ENCODE data around the gene PTPRE. TPM values are rescaled to one million over a fixed set of nuclear protein-coding genes. Genes with fewer than 3 reads are reported as not detected.

PTPRE gene
- total and polyA plus RNA-seq, 4 donors: 1.5 to 12.5 (median 3.7) TPM

GRCh38 chr10:128024426-128024825 is 117.5 kb downstream of the PTPRE start (continued):
- no peak for TF ChIP-seq RAD21 (IDR thresholded peaks at IDR 0.05)
- TF ChIP-seq HNF4G (IDR thresholded peaks at IDR 0.05): no peak

- Histone ChIP-seq H3K36me3 (ENCODE audit: control insufficient read depth in 4 of 4, insufficient read depth in 3 of 4, low read depth in 1 of 4, low read length in 3 of 4) (no peaks in the 10 kb centered on the region), H3K27ac (ENCODE audit: low read depth in 1 of 2, low read length in 2 of 2) (no peak overlapping the region), H3K9me3 (ENCODE audit: control insufficient read depth in 4 of 4, low read length in 3 of 4) (no peaks in the 10 kb centered on the region), H3K27me3 (ENCODE audit: control insufficient read depth in 4 of 4, insufficient read depth in 4 of 4, low read length in 3 of 4) (no peaks in the 10 kb centered on the region), H3K4me3 (ENCODE audit: low read depth in 1 of 3, low read length in 3 of 3) (no peak overlapping the region), H3K9ac (ENCODE audit: low read depth in 1 of 2, low read length in 2 of 2) (no peak overlapping the region), H3K4me1 (ENCODE audit: control insufficient read depth in 4 of 4, insufficient read depth in 4 of 4, low read length in 3 of 4) (no peaks in the 10 kb centered on the region)
- TF ChIP-seq SP1 (IDR thresholded peaks at IDR 0.05) (no peak), RXRA (IDR thresholded peaks at IDR 0.05) (no peak), FOXA1 (IDR thresholded peaks at IDR 0.05) (no peak), CTCF (IDR thresholded peaks at IDR 0.05; ENCODE audit: low read depth, low read length, missing input control) (no peak)
- TF ChIP-seq, protein P1, sequence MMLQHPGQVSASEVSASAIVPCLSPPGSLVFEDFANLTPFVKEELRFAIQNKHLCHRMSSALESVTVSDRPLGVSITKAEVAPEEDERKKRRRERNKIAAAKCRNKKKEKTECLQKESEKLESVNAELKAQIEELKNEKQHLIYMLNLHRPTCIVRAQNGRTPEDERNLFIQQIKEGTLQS (IDR thresholded peaks at IDR 0.05): no peak
- DNase-seq (ENCODE audit: low spot score): no peak
- WGBS: 86% methylated on average over 8 of the region's 8 CpGs
These were observed 118.5 kb downstream of the PTPRE start for GRCh38 chr10:128025437-128025836.

- no peak overlapping the region for H3K27ac ChIP-seq (ENCODE audit: low read depth in 1 of 2, low read length in 2 of 2)
- no peak for DNase-seq (ENCODE audit: low spot score)
- H3K9ac ChIP-seq (ENCODE audit: low read depth in 1 of 2, low read length in 2 of 2): no peak overlapping the region
- TF ChIP-seq CTCF (IDR thresholded peaks at IDR 0.05; ENCODE audit: low read depth, low read length, missing input control) (no peak), NR2F2 (IDR thresholded peaks at IDR 0.05) (no peak), HNF4A (conservative IDR thresholded peaks at IDR 0.05) (no peak), FOXA2 (IDR thresholded peaks at IDR 0.05) (no peak), SP1 (IDR thresholded peaks at IDR 0.05) (no peak), JUND (IDR thresholded peaks at IDR 0.05) (no peak), RXRA (IDR thresholded peaks at IDR 0.05) (no peak), FOXA1 (IDR thresholded peaks at IDR 0.05) (no peak), HNF4G (IDR thresholded peaks at IDR 0.05) (no peak), ZBTB33 (IDR thresholded peaks at IDR 0.05) (no peak), GABPA (IDR thresholded peaks at IDR 0.05 in 1 of 2, conservative IDR thresholded peaks at IDR 0.05 in 1 of 2) (no peak), YY1 (IDR thresholded peaks at IDR 0.05) (no peak), RAD21 (IDR thresholded peaks at IDR 0.05) (no peak), TAF1 (conservative IDR thresholded peaks at IDR 0.05) (no peak)
- TF ChIP-seq, protein P2, sequence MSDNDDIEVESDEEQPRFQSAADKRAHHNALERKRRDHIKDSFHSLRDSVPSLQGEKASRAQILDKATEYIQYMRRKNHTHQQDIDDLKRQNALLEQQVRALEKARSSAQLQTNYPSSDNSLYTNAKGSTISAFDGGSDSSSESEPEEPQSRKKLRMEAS (IDR thresholded peaks at IDR 0.05): no peak
- TF ChIP-seq, protein P1 (IDR thresholded peaks at IDR 0.05): no peak
- no peak overlapping the region for H3K4me3 ChIP-seq (ENCODE audit: low read depth in 1 of 3, low read length in 3 of 3)
- WGBS: 87% methylated on average over 6 of the region's 6 CpGs
- H3K4me1 ChIP-seq (ENCODE audit: control insufficient read depth in 4 of 4, insufficient read depth in 4 of 4, low read length in 3 of 4): no peaks in the 10 kb centered on the region
- H3K27me3 ChIP-seq (ENCODE audit: control insufficient read depth in 4 of 4, insufficient read depth in 4 of 4, low read length in 3 of 4): no peaks in the 10 kb centered on the region
- no peaks in the 10 kb centered on the region for H3K9me3 ChIP-seq (ENCODE audit: control insufficient read depth in 4 of 4, low read length in 3 of 4)
- no peaks in the 10 kb centered on the region for H3K36me3 ChIP-seq (ENCODE audit: control insufficient read depth in 4 of 4, insufficient read depth in 3 of 4, low read depth in 1 of 4, low read length in 3 of 4)
These were observed 119.0 kb downstream of the PTPRE start for GRCh38 chr10:128025951-128026350.

Data from liver (tissue), 9 donors.